GM10266 (cell line): ENCODE results near the gene ITPR2.

ENCODE experiments used
- DNase-seq: peaks from one replicate; pipeline ENCODE4 v3.0.0; 2012; ENCODE audit errors: extremely low spot score
- TF ChIP-seq, protein P1 (sequence below): IDR thresholded peaks from 2 replicates; pipeline ENCODE4 v1.5.1; 2012; ENCODE audit warnings: mild to moderate bottlenecking, low read depth; ENCODE audit not compliant: control insufficient read depth, insufficient read depth; ENCODE audit errors: missing control alignments

ITPR2 gene

DNA sequence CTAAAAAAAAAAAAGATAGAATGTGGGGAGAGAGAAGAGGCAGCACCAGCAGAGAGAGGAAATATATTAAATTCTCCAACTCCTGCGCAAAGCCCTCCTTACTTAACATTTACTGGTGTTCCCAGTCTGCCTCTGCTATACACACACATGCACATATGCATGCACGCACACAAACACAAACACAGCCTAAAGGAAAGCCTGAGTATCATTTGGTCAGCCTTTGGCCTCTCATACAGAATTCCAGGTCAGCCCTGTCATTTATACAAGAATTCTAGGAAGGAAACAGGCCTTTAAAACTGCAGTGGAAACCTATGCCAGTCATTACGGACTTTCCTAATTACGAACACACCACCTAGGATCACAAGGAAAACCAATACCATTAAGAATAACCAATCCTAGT, 269.4 kb downstream of the ITPR2 start:
- TF ChIP-seq, protein P1, sequence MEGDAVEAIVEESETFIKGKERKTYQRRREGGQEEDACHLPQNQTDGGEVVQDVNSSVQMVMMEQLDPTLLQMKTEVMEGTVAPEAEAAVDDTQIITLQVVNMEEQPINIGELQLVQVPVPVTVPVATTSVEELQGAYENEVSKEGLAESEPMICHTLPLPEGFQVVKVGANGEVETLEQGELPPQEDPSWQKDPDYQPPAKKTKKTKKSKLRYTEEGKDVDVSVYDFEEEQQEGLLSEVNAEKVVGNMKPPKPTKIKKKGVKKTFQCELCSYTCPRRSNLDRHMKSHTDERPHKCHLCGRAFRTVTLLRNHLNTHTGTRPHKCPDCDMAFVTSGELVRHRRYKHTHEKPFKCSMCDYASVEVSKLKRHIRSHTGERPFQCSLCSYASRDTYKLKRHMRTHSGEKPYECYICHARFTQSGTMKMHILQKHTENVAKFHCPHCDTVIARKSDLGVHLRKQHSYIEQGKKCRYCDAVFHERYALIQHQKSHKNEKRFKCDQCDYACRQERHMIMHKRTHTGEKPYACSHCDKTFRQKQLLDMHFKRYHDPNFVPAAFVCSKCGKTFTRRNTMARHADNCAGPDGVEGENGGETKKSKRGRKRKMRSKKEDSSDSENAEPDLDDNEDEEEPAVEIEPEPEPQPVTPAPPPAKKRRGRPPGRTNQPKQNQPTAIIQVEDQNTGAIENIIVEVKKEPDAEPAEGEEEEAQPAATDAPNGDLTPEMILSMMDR: no peak
- no peak for DNase-seq

DNA sequence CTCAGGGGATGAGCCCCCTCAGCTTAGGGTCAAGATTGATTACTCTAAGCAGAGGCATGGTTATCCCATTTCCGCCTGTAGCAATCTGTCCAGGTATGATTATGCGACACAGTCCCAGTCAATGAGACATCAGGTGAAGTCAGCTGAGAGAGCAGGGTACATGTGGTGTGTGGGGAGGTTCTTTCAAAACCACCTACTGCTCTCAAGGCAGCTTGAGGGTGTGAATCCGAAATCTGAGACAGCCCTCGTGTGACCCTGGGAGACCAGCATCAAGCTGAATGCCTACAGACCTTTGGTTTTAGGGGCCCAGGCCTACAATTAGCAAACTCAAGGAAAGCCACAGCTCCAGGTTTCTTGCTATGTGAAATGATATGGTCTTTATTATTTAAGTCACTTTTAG, 275.7 kb downstream of the ITPR2 start:
- TF ChIP-seq, protein P1: no peak
- DNase-seq: no peak

DNA sequence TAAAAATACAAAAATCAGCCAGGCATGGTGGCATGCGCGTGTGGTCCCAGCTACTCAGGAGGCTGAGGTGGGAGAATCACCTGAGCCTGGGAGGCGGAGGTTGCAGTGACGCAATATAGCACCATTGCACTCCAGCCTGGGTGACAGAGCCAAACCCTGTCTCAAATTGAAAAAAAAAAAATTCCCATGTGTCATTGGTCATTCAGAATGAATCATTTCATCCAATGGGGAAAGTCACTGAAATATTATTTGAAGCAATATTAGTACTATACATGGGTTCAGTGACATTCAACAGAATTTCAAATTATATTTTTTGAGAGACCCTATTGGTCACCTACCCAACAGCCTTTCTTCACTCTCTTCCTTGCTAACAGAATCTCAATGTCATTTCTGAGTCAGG, 276.1 kb downstream of the ITPR2 start:
- TF ChIP-seq, protein P1: no peak
- DNase-seq: no peak

DNA sequence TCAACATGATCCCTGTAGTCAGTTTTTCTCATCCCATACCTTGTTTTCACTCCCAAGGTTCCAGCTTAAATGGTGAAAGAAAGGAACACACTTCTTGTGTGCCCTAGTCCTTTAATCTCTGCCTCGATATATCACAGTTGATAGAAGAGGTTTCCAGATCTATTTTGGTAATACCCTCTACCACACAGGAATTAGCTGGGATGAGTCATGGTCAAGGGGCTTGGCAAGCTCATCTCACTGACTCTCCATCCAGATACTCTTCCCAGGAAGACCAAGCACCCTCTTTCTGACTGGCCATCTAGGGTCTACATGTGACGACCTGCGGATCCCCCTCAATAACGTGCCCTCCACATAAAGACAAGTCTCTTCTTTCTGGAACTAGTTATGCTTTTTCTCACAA, 277.9 kb downstream of the ITPR2 start:
- no peak for DNase-seq
- TF ChIP-seq, protein P1: no peak

DNA sequence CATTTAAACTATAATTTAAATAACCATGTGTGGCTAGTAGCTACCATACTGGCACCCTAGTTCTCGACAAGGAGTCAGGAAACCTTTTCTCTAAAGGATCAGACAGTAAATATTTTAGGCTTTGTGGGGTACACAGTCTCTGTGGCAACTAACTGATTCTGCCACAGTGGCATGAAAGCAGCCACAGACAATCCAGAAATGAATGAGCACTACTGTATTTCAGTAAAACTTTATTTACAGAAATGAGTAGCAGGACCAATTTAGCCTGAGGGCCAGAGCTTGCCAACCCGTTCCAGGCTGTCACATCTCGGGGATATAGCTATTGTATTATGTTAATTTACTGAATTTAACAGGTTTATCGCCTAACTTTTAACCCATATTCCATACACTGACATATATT, 278.7 kb downstream of the ITPR2 start:
- TF ChIP-seq, protein P1: no peak
- DNase-seq: no peak

DNA sequence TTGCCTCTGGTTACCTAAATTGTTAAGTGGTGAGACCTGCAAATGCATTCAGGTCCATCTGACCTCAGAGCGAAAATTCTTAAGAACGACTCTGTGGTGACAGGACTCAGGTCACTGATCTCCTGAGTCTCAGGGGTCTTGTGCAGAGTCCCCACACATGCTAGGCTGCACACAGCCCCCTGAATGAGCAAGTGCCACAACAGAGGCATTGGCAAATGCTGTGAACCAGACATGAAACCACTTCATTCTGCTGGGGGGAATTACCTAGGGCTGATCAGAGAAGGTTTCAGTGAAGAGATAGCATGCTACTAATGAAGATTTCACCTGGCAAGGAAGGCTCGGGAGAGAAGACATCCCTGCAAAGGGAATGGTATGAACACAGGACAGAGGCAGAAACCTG, 281.6 kb downstream of the ITPR2 start:
- TF ChIP-seq, protein P1: no peak

DNA sequence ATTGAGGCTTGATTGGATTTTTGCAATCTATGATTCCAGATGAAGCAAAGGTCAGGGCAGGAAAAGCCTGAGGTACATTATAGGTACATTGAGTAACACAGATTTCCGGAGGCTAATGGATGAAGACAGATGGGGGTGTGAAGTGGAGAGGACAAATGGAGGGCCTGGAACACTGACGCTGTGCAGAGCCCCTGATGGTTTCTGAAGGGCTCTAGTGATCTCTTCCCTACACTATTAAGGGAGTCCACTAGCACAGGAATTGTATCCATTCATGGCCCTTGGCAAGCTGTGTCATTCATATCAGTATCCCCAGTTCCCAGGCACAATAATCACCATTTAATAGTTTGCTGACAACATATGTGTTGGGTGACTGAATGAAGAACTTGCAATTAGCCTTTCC, 284.8 kb downstream of the ITPR2 start:
- no peak for DNase-seq
- TF ChIP-seq, protein P1: no peak

More for the DNA sequence above, 281.6 kb downstream of the ITPR2 start:
- DNase-seq: no peak
